D341Med (cell line): Measurements from ENCODE around the gene GPR153.

ENCODE experiments used
- DNase-seq: peaks from one replicate; pipeline ENCODE4 v3.0.0; 2012; ENCODE audit warnings: low spot score

Gene GPR153

GRCh38 chr1:6248161-6248776 lies 12.6 kb downstream of the GPR153 start:
- no peak for DNase-seq

GRCh38 chr1:6247651-6248050 lies 13.2 kb downstream of the GPR153 start:
- DNase-seq = no peak

- peak; percentile 88 for DNase-seq
These were observed 14.1 kb downstream of the GPR153 start for GRCh38 chr1:6246497-6247467.

- DNase-seq = peak; percentile 85
These were observed 14.9 kb downstream of the GPR153 start for GRCh38 chr1:6245869-6246496.

- DNase-seq = peak; percentile 86
These were observed 15.6 kb downstream of the GPR153 start for GRCh38 chr1:6245086-6245868.

GRCh38 chr1:6244401-6245049 lies 16.4 kb downstream of the GPR153 start:
- DNase-seq = no peak

- no peak for DNase-seq
These were observed 16.9 kb downstream of the GPR153 start, which contains the start of gene HES3 for GRCh38 chr1:6243993-6244392. Gene HES3 (plus strand): TSS chr1:6244179. CDS start chr1:6244366, 187 bp downstream.

GRCh38 chr1:6243053-6243834 lies 17.7 kb downstream of the GPR153 start:
- DNase-seq = no peak

- no peak for DNase-seq
These were observed 18.8 kb downstream of the GPR153 start for GRCh38 chr1:6241887-6242740.

GRCh38 chr1:6241107-6241886 lies 19.6 kb downstream of the GPR153 start:
- DNase-seq = no peak

GRCh38 chr1:6239950-6240768 lies 20.7 kb downstream of the GPR153 start:
- no peak for DNase-seq

GRCh38 chr1:6239213-6239752 lies 21.6 kb downstream of the GPR153 start:
- no peak for DNase-seq

GRCh38 chr1:6237093-6237492 lies 23.8 kb downstream of the GPR153 start:
- DNase-seq = no peak

- DNase-seq = no peak
These were observed 25.6 kb downstream of the GPR153 start for GRCh38 chr1:6235296-6235677.

GRCh38 chr1:6234502-6235295 lies 26.2 kb downstream of the GPR153 start:
- DNase-seq = no peak

- DNase-seq = no peak
These were observed 27.5 kb downstream of the GPR153 start for GRCh38 chr1:6233376-6233775.

- no peak for DNase-seq
These were observed 35.2 kb downstream of the GPR153 start for GRCh38 chr1:6225651-6226050.
